Measurements from ENCODE around the gene OSM.

The OSM gene

GRCh38 chr22:30282616-30283046 is 16.0 kb upstream of the OSM start:
- POLR2A ChIA-PET: interaction anchor here (0.8 kb wide), 1 partner anchor 74 kb away, joined by 3 read pairs; the partner anchor contains the start of genes CCDC157 and SF3A1
- H3K36me3 ChIP-seq (ENCODE audit: control insufficient read depth in 2 of 2, insufficient read depth in 1 of 2, low read length in 2 of 2): peaks cover 0 to 17% of the 10 kb centered on the region in 2 experiments; a peak in 1 of 3 replicates
- H3K4me3 ChIP-seq (ENCODE audit: low read depth, low read length): no peak overlapping the region
- CTCF ChIA-PET: interaction anchor here (0.6 to 1.4 kb wide), 4 partner anchors 10 to 175 kb away, joined by 3 to 8 read pairs (median 4); no protein-coding TSS in a partner anchor
- no peaks in the 10 kb centered on the region for H3K9me3 ChIP-seq (ENCODE audit: control insufficient read depth, insufficient read depth, low read depth, low read length)
- no peaks in the 10 kb centered on the region for H3K4me1 ChIP-seq (ENCODE audit: control insufficient read depth, insufficient read depth, low read length)
- TF ChIP-seq ZNF175 (tag by site-specific recombination; IDR thresholded peaks at IDR 0.05) (no peak), ZNF18 (tag by site-specific recombination; IDR thresholded peaks at IDR 0.05) (no peak), ZNF157 (tag by site-specific recombination; IDR thresholded peaks at IDR 0.05) (no peak), EGR2 (tag by site-specific recombination; IDR thresholded peaks at IDR 0.05; ENCODE audit: low read depth) (no peak), ZNF133 (tag by site-specific recombination; IDR thresholded peaks at IDR 0.05) (no peak), ZNF488 (tag by site-specific recombination; IDR thresholded peaks at IDR 0.05) (no peak)
- H3K27ac ChIP-seq (ENCODE audit: extremely low read depth, low read depth, low read length): no peak overlapping the region

- Histone ChIP-seq H3K9me3 (ENCODE audit: control insufficient read depth, insufficient read depth, low read depth, low read length) (no peaks in the 10 kb centered on the region), H3K4me3 (ENCODE audit: low read depth, low read length) (no peak overlapping the region), H3K4me1 (ENCODE audit: control insufficient read depth, insufficient read depth, low read length) (no peaks in the 10 kb centered on the region), H3K36me3 (ENCODE audit: control insufficient read depth in 2 of 2, insufficient read depth in 1 of 2, low read length in 2 of 2) (peaks cover 0 to 8% of the 10 kb centered on the region in 2 experiments; a peak in 1 of 3 replicates), H3K27ac (ENCODE audit: extremely low read depth, low read depth, low read length) (no peak overlapping the region)
- ChIA-PET CTCF (interaction anchor here (0.7 to 1.7 kb wide), 14 partner anchors 11 to 425 kb away, joined by 3 to 11 read pairs (median 4); no protein-coding TSS in a partner anchor), POLR2A (interaction anchor here (1.4 kb wide), 1 partner anchor 143 kb away, joined by 4 read pairs; no protein-coding TSS in a partner anchor)
- TF ChIP-seq ZNF133 (tag by site-specific recombination; IDR thresholded peaks at IDR 0.05) (no peak), ZBTB10 (tag by site-specific recombination; IDR thresholded peaks at IDR 0.05) (no peak)
Measured at GRCh38 chr22:30280505-30280904, 13.9 kb upstream of the OSM start.

GRCh38 chr22:30279932-30280331 is 13.3 kb upstream of the OSM start:
- H3K4me1 ChIP-seq (ENCODE audit: control insufficient read depth, insufficient read depth, low read length): no peaks in the 10 kb centered on the region
- no peaks in the 10 kb centered on the region for H3K9me3 ChIP-seq (ENCODE audit: control insufficient read depth, insufficient read depth, low read depth, low read length)
- H3K4me3 ChIP-seq (ENCODE audit: low read depth, low read length): no peak overlapping the region
- ChIA-PET CTCF (interaction anchor here (0.6 to 4.4 kb wide), 15 partner anchors 8 to 424 kb away, joined by 3 to 30 read pairs (median 4); partner anchors contain the start of gene CASTOR1), POLR2A (interaction anchor here (1.4 kb wide), 1 partner anchor 144 kb away, joined by 4 read pairs; no protein-coding TSS in a partner anchor)
- no peak overlapping the region for H3K27ac ChIP-seq (ENCODE audit: extremely low read depth, low read depth, low read length)
- H3K36me3 ChIP-seq (ENCODE audit: control insufficient read depth in 2 of 2, insufficient read depth in 1 of 2, low read length in 2 of 2): peaks cover 0 to 2% of the 10 kb centered on the region in 2 experiments; a peak in 1 of 3 replicates
- TF ChIP-seq ZFP41 (tag by site-specific recombination; IDR thresholded peaks at IDR 0.05; ENCODE audit: borderline replicate concordance) (no peak), ZBTB17 (tag by site-specific recombination; IDR thresholded peaks at IDR 0.05) (peak; percentile 70), ZNF121 (tag by site-specific recombination; IDR thresholded peaks at IDR 0.05) (peak; percentile 83)
